Fibroblast of pulmonary artery (primary cell): Measurements from ENCODE around the gene TTLL5.

ENCODE experiments used
- DNase-seq: peaks from one replicate; pipeline ENCODE4 v3.0.0-alpha.2; 2010; ENCODE audit warnings: low read depth
- H3K4me3 ChIP-seq: replicated peaks from 2 replicates; pipeline ENCODE4 v1.5.1; 2011; ENCODE audit warnings: low read depth, mild to moderate bottlenecking, control low read depth, low read length, moderate library complexity
- TF ChIP-seq, protein P1 (sequence below): IDR thresholded peaks from 2 replicates; pipeline ENCODE4 v1.5.1; 2011; ENCODE audit warnings: mild to moderate bottlenecking, control low read depth, low read length, inconsistent platforms; ENCODE audit errors: missing control alignments

The TTLL5 gene

DNA sequence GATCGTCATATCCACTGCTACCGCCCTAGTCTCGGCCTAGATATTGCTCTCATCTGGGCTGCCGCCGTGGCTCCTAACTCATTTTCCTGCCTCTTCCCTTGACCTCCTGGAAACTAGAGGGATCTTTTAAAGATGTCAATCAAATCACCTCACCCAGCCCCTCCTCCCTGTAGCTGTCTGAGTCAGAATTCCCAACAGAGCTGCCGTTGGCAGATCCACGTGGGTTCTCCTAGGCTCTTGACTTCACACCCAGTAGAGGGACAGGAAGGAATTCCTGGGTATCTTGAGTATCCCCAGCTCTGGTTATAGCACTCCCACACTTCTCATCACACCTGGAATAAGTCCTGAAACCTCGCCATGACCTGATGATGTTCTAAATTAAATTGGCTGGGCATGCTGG is 308.8 kb downstream of the TTLL5 start:
- DNase-seq = no peak
- H3K4me3 ChIP-seq = no peak overlapping the region
- TF ChIP-seq, protein P1, sequence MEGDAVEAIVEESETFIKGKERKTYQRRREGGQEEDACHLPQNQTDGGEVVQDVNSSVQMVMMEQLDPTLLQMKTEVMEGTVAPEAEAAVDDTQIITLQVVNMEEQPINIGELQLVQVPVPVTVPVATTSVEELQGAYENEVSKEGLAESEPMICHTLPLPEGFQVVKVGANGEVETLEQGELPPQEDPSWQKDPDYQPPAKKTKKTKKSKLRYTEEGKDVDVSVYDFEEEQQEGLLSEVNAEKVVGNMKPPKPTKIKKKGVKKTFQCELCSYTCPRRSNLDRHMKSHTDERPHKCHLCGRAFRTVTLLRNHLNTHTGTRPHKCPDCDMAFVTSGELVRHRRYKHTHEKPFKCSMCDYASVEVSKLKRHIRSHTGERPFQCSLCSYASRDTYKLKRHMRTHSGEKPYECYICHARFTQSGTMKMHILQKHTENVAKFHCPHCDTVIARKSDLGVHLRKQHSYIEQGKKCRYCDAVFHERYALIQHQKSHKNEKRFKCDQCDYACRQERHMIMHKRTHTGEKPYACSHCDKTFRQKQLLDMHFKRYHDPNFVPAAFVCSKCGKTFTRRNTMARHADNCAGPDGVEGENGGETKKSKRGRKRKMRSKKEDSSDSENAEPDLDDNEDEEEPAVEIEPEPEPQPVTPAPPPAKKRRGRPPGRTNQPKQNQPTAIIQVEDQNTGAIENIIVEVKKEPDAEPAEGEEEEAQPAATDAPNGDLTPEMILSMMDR = no peak

DNA sequence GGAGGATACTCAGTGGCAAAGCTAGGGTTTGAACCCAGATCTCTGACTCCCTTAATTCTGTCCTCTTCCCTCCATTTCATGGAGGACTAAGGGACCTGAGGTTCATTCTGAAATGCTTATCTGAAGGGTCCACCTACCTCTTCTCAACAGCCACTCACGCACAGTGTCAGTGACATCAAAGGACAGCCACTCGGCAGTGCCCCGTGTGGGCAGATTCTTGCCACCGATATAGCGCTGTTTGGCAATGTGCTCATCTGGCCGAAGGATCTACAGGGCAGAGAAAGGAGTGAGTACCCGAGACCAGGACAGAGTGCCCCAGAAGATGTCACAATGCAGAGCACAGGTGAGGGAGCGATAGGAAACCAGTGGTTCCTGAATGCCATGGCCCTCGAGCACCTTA is 309.9 kb downstream of the TTLL5 start:
- TF ChIP-seq, protein P1 = no peak
- no peak overlapping the region for H3K4me3 ChIP-seq
- no peak for DNase-seq

DNA sequence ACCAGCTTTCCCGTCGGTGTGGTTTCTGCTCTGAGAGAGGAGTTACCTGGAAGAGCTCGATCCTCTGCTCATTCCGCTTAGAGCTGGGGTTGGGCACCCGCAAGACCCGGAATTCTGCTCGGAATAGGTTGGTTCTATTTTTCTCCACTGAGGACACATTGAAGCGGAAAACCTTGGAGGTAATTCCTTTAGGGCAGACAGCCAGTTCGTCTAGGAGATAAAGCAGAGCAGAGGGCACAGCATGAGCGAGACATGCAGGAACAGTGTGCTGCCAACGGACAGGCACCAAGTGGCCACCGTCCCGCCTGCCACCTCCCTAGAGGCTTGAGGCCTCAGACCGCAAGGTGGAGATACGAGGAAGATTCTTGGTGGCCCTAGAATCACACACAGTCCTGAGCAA is 310.5 kb downstream of the TTLL5 start:
- TF ChIP-seq, protein P1 = no peak

DNA sequence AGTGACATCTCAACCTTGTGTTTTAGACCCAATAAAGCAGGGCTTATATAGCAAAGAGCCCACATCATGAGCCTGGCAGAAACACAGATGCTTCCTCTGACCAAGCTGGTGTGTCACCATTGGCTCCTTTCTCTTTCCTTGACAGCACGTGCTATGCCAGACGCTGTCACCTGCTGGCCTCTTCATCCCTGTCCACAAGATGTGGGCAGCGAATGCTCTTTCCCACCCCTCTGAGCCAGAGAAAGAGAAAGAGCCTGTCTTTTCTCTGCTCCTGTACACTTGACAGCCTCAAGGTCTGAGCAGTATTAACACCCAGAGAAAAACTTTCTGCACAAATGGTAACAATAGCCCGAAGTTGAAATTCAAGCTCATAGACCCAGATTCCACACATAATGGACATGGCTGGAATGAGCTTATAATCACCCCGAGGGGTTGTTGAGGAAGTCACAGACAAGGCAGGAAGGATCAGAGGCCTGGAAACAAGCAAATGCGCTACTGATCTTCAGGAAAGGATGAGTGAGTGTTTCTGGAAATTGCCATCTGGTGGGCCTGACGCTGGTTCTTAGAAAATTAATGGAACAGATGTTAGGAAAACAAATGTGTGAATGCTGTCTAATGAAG is 311.9 kb downstream of the TTLL5 start:
- TF ChIP-seq, protein P1 = no peak
- DNase-seq = no peak
- H3K4me3 ChIP-seq = no peak overlapping the region

More for the DNA sequence above, 310.5 kb downstream of the TTLL5 start:
- no peak overlapping the region for H3K4me3 ChIP-seq
- DNase-seq = no peak

DNA sequence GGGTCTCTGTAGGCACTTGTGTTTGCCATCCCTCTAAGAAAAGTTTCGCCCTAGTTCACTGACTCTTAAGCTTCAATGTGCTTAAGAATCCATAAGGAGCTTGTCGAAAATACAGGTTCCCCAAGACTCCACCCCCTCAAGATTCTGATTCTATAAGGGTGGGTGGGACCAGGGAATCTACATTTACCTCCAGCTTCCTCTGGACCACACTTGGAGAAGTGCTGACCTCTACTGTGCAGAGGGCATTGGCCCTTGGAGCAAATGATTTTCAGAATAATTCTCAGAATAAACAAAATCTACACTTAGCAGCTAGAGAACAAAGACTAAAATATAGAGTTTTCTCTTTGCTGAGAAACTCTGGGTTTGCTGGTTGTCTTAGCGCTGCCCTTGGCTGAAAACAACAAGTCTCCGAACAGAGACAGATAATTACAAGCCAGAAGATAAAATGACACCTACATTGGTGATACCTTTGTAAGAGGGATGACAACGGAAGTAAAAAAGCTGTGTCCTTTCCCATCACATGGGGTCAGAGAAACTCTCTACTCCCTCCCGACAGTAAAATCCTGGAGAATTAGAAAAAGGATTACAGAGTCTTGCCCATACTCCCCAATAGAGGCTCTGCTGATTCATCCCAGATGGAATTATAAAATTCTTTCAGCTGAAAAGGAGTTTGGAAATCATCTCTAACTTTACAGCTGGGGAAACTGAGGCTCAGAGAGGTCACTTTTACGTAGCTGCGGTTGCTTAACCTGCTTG is 316.0 kb downstream of the TTLL5 start:
- TF ChIP-seq, protein P1 = no peak
- no peak for DNase-seq

DNA sequence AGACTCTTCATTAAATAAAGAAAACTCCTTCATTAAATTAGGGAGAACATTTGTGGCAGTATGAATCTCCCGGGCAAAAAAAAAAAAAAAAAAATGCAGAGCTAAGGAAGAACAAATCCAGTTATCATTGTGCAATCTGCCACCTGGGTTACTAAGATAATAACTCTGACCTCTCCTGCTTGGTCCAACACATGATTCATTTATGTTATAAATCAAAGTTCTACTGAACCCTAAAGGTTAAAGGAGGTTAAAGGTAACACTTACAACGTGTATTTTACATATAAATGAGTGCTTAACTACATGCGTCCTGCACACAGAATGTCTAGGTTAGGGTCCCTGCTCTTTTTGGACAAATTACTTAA is 316.5 kb downstream of the TTLL5 start:
- TF ChIP-seq, protein P1 = no peak
- H3K4me3 ChIP-seq = no peak overlapping the region
- no peak for DNase-seq

More for the DNA sequence above, 316.0 kb downstream of the TTLL5 start:
- H3K4me3 ChIP-seq = no peak overlapping the region
